ENCODE data around the gene MAML2. TPM values are rescaled to one million over a fixed set of nuclear protein-coding genes. Genes with fewer than 3 reads are reported as not detected.

The MAML2 gene
- total RNA-seq, 1 donor from 2014 or later: 3.8 TPM

- TF ChIP-seq CTCF (IDR thresholded peaks at IDR 0.05): no peak
- Mint-ChIP-seq H3K4me1 (peaks cover 46% of the 10 kb centered on the region), H3K27ac (peak overlapping the region; percentile 86), H3K4me3 (no peak overlapping the region), H3K27me3 (ENCODE audit: insufficient read depth, low read depth) (no peaks in the 10 kb centered on the region), H3K9me3 (peaks cover 5% of the 10 kb centered on the region), H3K36me3 (peaks cover 11% of the 10 kb centered on the region)
- DNase-seq (ENCODE audit: low spot score): no peak
- Histone ChIP-seq H2AFZ (replicated peaks) (no peak overlapping the region), H3K4me1 (peaks cover 4% of the 10 kb centered on the region), H3K27ac (no peak overlapping the region), H3K4me2 (no peak overlapping the region), H3K36me3 (no peaks in the 10 kb centered on the region), H3K9ac (no peak overlapping the region), H3K9me3 (ENCODE audit: low read depth) (no peaks in the 10 kb centered on the region), H4K20me1 (ENCODE audit: low read depth) (no peaks in the 10 kb centered on the region), H3K27me3 (no peaks in the 10 kb centered on the region), H3F3A (ENCODE audit: low read depth) (no peaks in the 10 kb centered on the region), H3K79me2 (ENCODE audit: low read depth) (no peaks in the 10 kb centered on the region), H3K4me3 (no peak overlapping the region)
Observed at GRCh38 chr11:96161307-96162089, 181.5 kb downstream of the MAML2 start.

GRCh38 chr11:96160732-96161306 lies 182.2 kb downstream of the MAML2 start:
- Mint-ChIP-seq H3K36me3 (peaks cover 11% of the 10 kb centered on the region), H3K4me3 (no peak overlapping the region), H3K27ac (peak overlapping the region; percentile 42), H3K27me3 (ENCODE audit: insufficient read depth, low read depth) (no peaks in the 10 kb centered on the region), H3K9me3 (peaks cover 5% of the 10 kb centered on the region), H3K4me1 (peaks cover 47% of the 10 kb centered on the region)
- no peaks in the 10 kb centered on the region for H3K27me3 ChIP-seq
- H3K4me3 ChIP-seq: no peak overlapping the region
- no peaks in the 10 kb centered on the region for H3F3A ChIP-seq (ENCODE audit: low read depth)
- no peak overlapping the region for H2AFZ ChIP-seq (replicated peaks)
- TF ChIP-seq EZH2 (IDR thresholded peaks at IDR 0.05) (no peak), EZH2phosphoT487 (IDR thresholded peaks at IDR 0.05) (no peak), CTCF (IDR thresholded peaks at IDR 0.05) (no peak)
- H3K27ac ChIP-seq: no peak overlapping the region
- DNase-seq (ENCODE audit: low spot score): no peak
- H4K20me1 ChIP-seq (ENCODE audit: low read depth): no peaks in the 10 kb centered on the region
- H3K4me2 ChIP-seq: no peak overlapping the region
- H3K9ac ChIP-seq: no peak overlapping the region
- H3K79me2 ChIP-seq (ENCODE audit: low read depth): no peaks in the 10 kb centered on the region
- H3K36me3 ChIP-seq: no peaks in the 10 kb centered on the region
- peaks cover under 1% of the 10 kb centered on the region for H3K4me1 ChIP-seq
- no peaks in the 10 kb centered on the region for H3K9me3 ChIP-seq (ENCODE audit: low read depth)

GRCh38 chr11:96159968-96160367 lies 183.0 kb downstream of the MAML2 start:
- no peak overlapping the region for H3K4me3 ChIP-seq
- no peak overlapping the region for H2AFZ ChIP-seq (replicated peaks)
- H3K9me3 ChIP-seq (ENCODE audit: low read depth): no peaks in the 10 kb centered on the region
- H3F3A ChIP-seq (ENCODE audit: low read depth): no peaks in the 10 kb centered on the region
- Mint-ChIP-seq H3K4me3 (no peak overlapping the region), H3K9me3 (peaks cover 5% of the 10 kb centered on the region), H3K27me3 (ENCODE audit: insufficient read depth, low read depth) (no peaks in the 10 kb centered on the region), H3K36me3 (peaks cover 11% of the 10 kb centered on the region), H3K4me1 (peaks cover 49% of the 10 kb centered on the region), H3K27ac (no peak overlapping the region)
- TF ChIP-seq EZH2phosphoT487 (IDR thresholded peaks at IDR 0.05): no peak
- no peak for TF ChIP-seq CTCF (IDR thresholded peaks at IDR 0.05)
- no peak for TF ChIP-seq EZH2 (IDR thresholded peaks at IDR 0.05)
- H3K27ac ChIP-seq: no peak overlapping the region
- H3K27me3 ChIP-seq: no peaks in the 10 kb centered on the region
- H3K9ac ChIP-seq: no peak overlapping the region
- no peak overlapping the region for H3K4me2 ChIP-seq
- H3K79me2 ChIP-seq (ENCODE audit: low read depth): no peaks in the 10 kb centered on the region
- peaks cover 4% of the 10 kb centered on the region for H3K4me1 ChIP-seq
- H4K20me1 ChIP-seq (ENCODE audit: low read depth): no peaks in the 10 kb centered on the region
- no peak for DNase-seq (ENCODE audit: low spot score)
- H3K36me3 ChIP-seq: no peaks in the 10 kb centered on the region

Measured in neural progenitor cell (in vitro differentiated cells).